ENCODE data around the gene NME7. TPM values are rescaled to one million over a fixed set of nuclear protein-coding genes. Genes with fewer than 3 reads are reported as not detected.
"Not testable (repeated sequence)": the region's sequence is repeated elsewhere in the genome, so short reads cannot be mapped to it uniquely, and the experiment has no call there.

NME7 gene
- polyA plus RNA-seq, 4 donors, result 2.2 to 18.8 (median 8.8) TPM

- no peaks in the 10 kb centered on the region for H3K4me1 ChIP-seq (ENCODE audit: control insufficient read depth in 3 of 3, insufficient read depth in 2 of 3, low read depth in 1 of 3, low read length in 2 of 3)
- FAIRE-seq, result no peak
- 88 to 100% (median 96%) methylated on average over 1 of the region's 1 CpG for WGBS, 3 donors
- H3K36me3 ChIP-seq (ENCODE audit: control insufficient read depth in 3 of 3, insufficient read depth in 2 of 3, low read depth in 1 of 3, low read length in 3 of 3), result peaks cover 0 to 2% (median 0%) of the 10 kb centered on the region in 3 donors
- H3K4me3 ChIP-seq (ENCODE audit: low read depth in 1 of 3, low read length in 3 of 3), result no peak overlapping the region
- H3K9me3 ChIP-seq (ENCODE audit: control insufficient read depth in 2 of 2, insufficient read depth in 1 of 2, low read depth in 1 of 2, low read length in 1 of 2), result no peaks in the 10 kb centered on the region
- no peaks in the 10 kb centered on the region for H3K27me3 ChIP-seq (ENCODE audit: control insufficient read depth in 3 of 3, insufficient read depth in 3 of 3, low read length in 3 of 3)
- no peak overlapping the region for H3K27ac ChIP-seq (ENCODE audit: low read depth in 1 of 3, low read length in 2 of 3)
- no peak for DNase-seq
Observed at GRCh38 chr1:169295425-169295824, 72.2 kb downstream of the NME7 start.

GRCh38 chr1:169289016-169289415, 78.6 kb downstream of the NME7 start:
- FAIRE-seq, result no peak
- H3K4me1 ChIP-seq (ENCODE audit: control insufficient read depth in 3 of 3, insufficient read depth in 2 of 3, low read depth in 1 of 3, low read length in 2 of 3), result no peaks in the 10 kb centered on the region
- H3K27me3 ChIP-seq (ENCODE audit: control insufficient read depth in 3 of 3, insufficient read depth in 3 of 3, low read length in 3 of 3), result no peaks in the 10 kb centered on the region
- no peaks in the 10 kb centered on the region for H3K9me3 ChIP-seq (ENCODE audit: control insufficient read depth in 2 of 2, insufficient read depth in 1 of 2, low read depth in 1 of 2, low read length in 1 of 2)
- WGBS, 3 donors, result 88 to 89% (median 89%) methylated on average over 1 of the region's 1 CpG
- H3K27ac ChIP-seq (ENCODE audit: low read depth in 1 of 3, low read length in 2 of 3), result no peak overlapping the region
- H3K4me3 ChIP-seq (ENCODE audit: low read depth in 1 of 3, low read length in 3 of 3), result no peak overlapping the region
- H3K36me3 ChIP-seq (ENCODE audit: control insufficient read depth in 3 of 3, insufficient read depth in 2 of 3, low read depth in 1 of 3, low read length in 3 of 3), result no peaks in the 10 kb centered on the region
- DNase-seq, result no peak

- Histone ChIP-seq H3K27ac (ENCODE audit: low read depth in 1 of 3, low read length in 2 of 3) (no peak overlapping the region), H3K9me3 (ENCODE audit: control insufficient read depth in 2 of 2, insufficient read depth in 1 of 2, low read depth in 1 of 2, low read length in 1 of 2) (no peaks in the 10 kb centered on the region), H3K36me3 (ENCODE audit: control insufficient read depth in 3 of 3, insufficient read depth in 2 of 3, low read depth in 1 of 3, low read length in 3 of 3) (no peaks in the 10 kb centered on the region), H3K4me1 (ENCODE audit: control insufficient read depth in 3 of 3, insufficient read depth in 2 of 3, low read depth in 1 of 3, low read length in 2 of 3) (no peaks in the 10 kb centered on the region), H3K4me3 (ENCODE audit: low read depth in 1 of 3, low read length in 3 of 3) (no peak overlapping the region), H3K27me3 (ENCODE audit: control insufficient read depth in 3 of 3, insufficient read depth in 3 of 3, low read length in 3 of 3) (no peaks in the 10 kb centered on the region)
- FAIRE-seq (no peak), DNase-seq (no peak)
- WGBS, 3 donors, result 97 to 98% (median 97%) methylated on average over 1 of the region's 1 CpG
Observed at GRCh38 chr1:169288011-169288414, 79.6 kb downstream of the NME7 start.

GRCh38 chr1:169287280-169287679, 80.3 kb downstream of the NME7 start:
- no peaks in the 10 kb centered on the region for H3K27me3 ChIP-seq (ENCODE audit: control insufficient read depth in 3 of 3, insufficient read depth in 3 of 3, low read length in 3 of 3)
- no peak for DNase-seq
- H3K9me3 ChIP-seq (ENCODE audit: control insufficient read depth in 2 of 2, insufficient read depth in 1 of 2, low read depth in 1 of 2, low read length in 1 of 2), result no peaks in the 10 kb centered on the region
- H3K36me3 ChIP-seq (ENCODE audit: control insufficient read depth in 3 of 3, insufficient read depth in 2 of 3, low read depth in 1 of 3, low read length in 3 of 3), result no peaks in the 10 kb centered on the region
- no peak overlapping the region for H3K27ac ChIP-seq (ENCODE audit: low read depth in 1 of 3, low read length in 2 of 3)
- no peak for FAIRE-seq
- H3K4me1 ChIP-seq (ENCODE audit: control insufficient read depth in 3 of 3, insufficient read depth in 2 of 3, low read depth in 1 of 3, low read length in 2 of 3), result no peaks in the 10 kb centered on the region
- 81 to 95% (median 94%) methylated on average over 1 of the region's 1 CpG for WGBS, 3 donors
- H3K4me3 ChIP-seq (ENCODE audit: low read depth in 1 of 3, low read length in 3 of 3), result no peak overlapping the region

GRCh38 chr1:169281562-169281961, 86.0 kb downstream of the NME7 start:
- H3K4me1 ChIP-seq (ENCODE audit: control insufficient read depth in 3 of 3, insufficient read depth in 2 of 3, low read depth in 1 of 3, low read length in 2 of 3); H3K27ac ChIP-seq (ENCODE audit: low read depth in 1 of 3, low read length in 2 of 3); H3K27me3 ChIP-seq (ENCODE audit: control insufficient read depth in 3 of 3, insufficient read depth in 3 of 3, low read length in 3 of 3); DNase-seq; H3K36me3 ChIP-seq (ENCODE audit: control insufficient read depth in 3 of 3, insufficient read depth in 2 of 3, low read depth in 1 of 3, low read length in 3 of 3); H3K9me3 ChIP-seq (ENCODE audit: control insufficient read depth in 2 of 2, insufficient read depth in 1 of 2, low read depth in 1 of 2, low read length in 1 of 2); H3K4me3 ChIP-seq (ENCODE audit: low read depth in 1 of 3, low read length in 3 of 3); FAIRE-seq: not testable (repeated sequence)
- WGBS, 3 donors, result 95 to 98% (median 96%) methylated on average over 4 of the region's 4 CpGs

- Histone ChIP-seq H3K27me3 (ENCODE audit: control insufficient read depth in 3 of 3, insufficient read depth in 3 of 3, low read length in 3 of 3) (no peaks in the 10 kb centered on the region), H3K36me3 (ENCODE audit: control insufficient read depth in 3 of 3, insufficient read depth in 2 of 3, low read depth in 1 of 3, low read length in 3 of 3) (no peaks in the 10 kb centered on the region), H3K9me3 (ENCODE audit: control insufficient read depth in 2 of 2, insufficient read depth in 1 of 2, low read depth in 1 of 2, low read length in 1 of 2) (no peaks in the 10 kb centered on the region), H3K4me3 (ENCODE audit: low read depth in 1 of 3, low read length in 3 of 3) (no peak overlapping the region), H3K4me1 (ENCODE audit: control insufficient read depth in 3 of 3, insufficient read depth in 2 of 3, low read depth in 1 of 3, low read length in 2 of 3) (no peaks in the 10 kb centered on the region), H3K27ac (ENCODE audit: low read depth in 1 of 3, low read length in 2 of 3) (peak overlapping the region in 1 of 3 donors; percentile 50)
- DNase-seq (peak; percentile 33 to 46), FAIRE-seq (no peak)
- 16 to 40% (median 17%) methylated on average over 2 of the region's 2 CpGs for WGBS, 3 donors
Observed at GRCh38 chr1:169271098-169271497, 96.5 kb downstream of the NME7 start.

GRCh38 chr1:169266133-169266532, 101.5 kb downstream of the NME7 start:
- H3K4me1 ChIP-seq (ENCODE audit: control insufficient read depth in 3 of 3, insufficient read depth in 2 of 3, low read depth in 1 of 3, low read length in 2 of 3), result no peaks in the 10 kb centered on the region
- no peaks in the 10 kb centered on the region for H3K36me3 ChIP-seq (ENCODE audit: control insufficient read depth in 3 of 3, insufficient read depth in 2 of 3, low read depth in 1 of 3, low read length in 3 of 3)
- 93 to 100% (median 100%) methylated on average over 1 of the region's 1 CpG for WGBS, 3 donors
- no peak overlapping the region for H3K27ac ChIP-seq (ENCODE audit: low read depth in 1 of 3, low read length in 2 of 3)
- no peaks in the 10 kb centered on the region for H3K27me3 ChIP-seq (ENCODE audit: control insufficient read depth in 3 of 3, insufficient read depth in 3 of 3, low read length in 3 of 3)
- H3K9me3 ChIP-seq (ENCODE audit: control insufficient read depth in 2 of 2, insufficient read depth in 1 of 2, low read depth in 1 of 2, low read length in 1 of 2), result peaks cover 0 to 8% of the 10 kb centered on the region in 2 donors
- DNase-seq (no peak), FAIRE-seq (no peak)
- no peak overlapping the region for H3K4me3 ChIP-seq (ENCODE audit: low read depth in 1 of 3, low read length in 3 of 3)

GRCh38 chr1:169263059-169263458, 104.5 kb downstream of the NME7 start:
- Histone ChIP-seq H3K4me3 (ENCODE audit: low read depth in 1 of 3, low read length in 3 of 3) (no peak overlapping the region), H3K27ac (ENCODE audit: low read depth in 1 of 3, low read length in 2 of 3) (no peak overlapping the region), H3K36me3 (ENCODE audit: control insufficient read depth in 3 of 3, insufficient read depth in 2 of 3, low read depth in 1 of 3, low read length in 3 of 3) (peaks cover 0 to under 1% (median 0%) of the 10 kb centered on the region in 3 donors), H3K4me1 (ENCODE audit: control insufficient read depth in 3 of 3, insufficient read depth in 2 of 3, low read depth in 1 of 3, low read length in 2 of 3) (no peaks in the 10 kb centered on the region), H3K9me3 (ENCODE audit: control insufficient read depth in 2 of 2, insufficient read depth in 1 of 2, low read depth in 1 of 2, low read length in 1 of 2) (peaks cover 0 to 9% of the 10 kb centered on the region in 2 donors), H3K27me3 (ENCODE audit: control insufficient read depth in 3 of 3, insufficient read depth in 3 of 3, low read length in 3 of 3) (no peaks in the 10 kb centered on the region)
- DNase-seq (no peak), FAIRE-seq (no peak)

GRCh38 chr1:169261884-169262283, 105.7 kb downstream of the NME7 start:
- Histone ChIP-seq H3K27me3 (ENCODE audit: control insufficient read depth in 3 of 3, insufficient read depth in 3 of 3, low read length in 3 of 3) (no peaks in the 10 kb centered on the region), H3K27ac (ENCODE audit: low read depth in 1 of 3, low read length in 2 of 3) (no peak overlapping the region), H3K4me1 (ENCODE audit: control insufficient read depth in 3 of 3, insufficient read depth in 2 of 3, low read depth in 1 of 3, low read length in 2 of 3) (no peaks in the 10 kb centered on the region), H3K9me3 (ENCODE audit: control insufficient read depth in 2 of 2, insufficient read depth in 1 of 2, low read depth in 1 of 2, low read length in 1 of 2) (peaks cover 0 to 12% of the 10 kb centered on the region in 2 donors), H3K36me3 (ENCODE audit: control insufficient read depth in 3 of 3, insufficient read depth in 2 of 3, low read depth in 1 of 3, low read length in 3 of 3) (peaks cover 0 to 6% (median 0%) of the 10 kb centered on the region in 3 donors), H3K4me3 (ENCODE audit: low read depth in 1 of 3, low read length in 3 of 3) (no peak overlapping the region)
- 91 to 98% (median 94%) methylated on average over 2 of the region's 2 CpGs for WGBS, 3 donors
- FAIRE-seq, result no peak
- DNase-seq, result no peak

Measured in small intestine (tissue), 7 donors.